ENCODE data around the gene RASGRF2.

DNA sequence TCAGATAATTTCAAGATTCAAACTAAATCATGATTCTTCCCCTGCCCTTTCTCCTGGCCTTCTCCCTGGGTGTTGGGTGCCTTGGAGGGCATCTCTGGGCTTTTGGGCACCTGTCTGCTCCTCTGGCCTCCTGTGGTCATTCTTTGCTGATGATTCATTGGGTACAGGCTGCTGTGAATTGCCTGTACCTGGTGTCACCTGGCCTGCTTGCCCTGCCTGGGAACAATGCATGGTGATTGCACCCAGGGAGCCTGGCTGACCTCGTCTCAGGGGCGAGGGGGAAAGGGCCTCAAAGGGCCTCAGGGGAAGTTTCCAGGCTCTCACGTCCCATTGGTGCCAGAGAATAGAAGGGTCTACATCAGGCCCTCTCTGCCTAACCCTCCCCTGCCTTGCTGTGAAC, 252.9 kb downstream of the RASGRF2 start:
- TF ChIP-seq POLR2A (IDR thresholded peaks at IDR 0.05; ENCODE audit: low read length) (no peak), RARB (CRISPR knock-in tag; IDR thresholded peaks at IDR 0.05) (no peak), RAD21 (conservative IDR thresholded peaks at IDR 0.05 in 1 of 2, IDR thresholded peaks at IDR 0.05 in 1 of 2) (no peak)
- TF ChIP-seq, protein P1, sequence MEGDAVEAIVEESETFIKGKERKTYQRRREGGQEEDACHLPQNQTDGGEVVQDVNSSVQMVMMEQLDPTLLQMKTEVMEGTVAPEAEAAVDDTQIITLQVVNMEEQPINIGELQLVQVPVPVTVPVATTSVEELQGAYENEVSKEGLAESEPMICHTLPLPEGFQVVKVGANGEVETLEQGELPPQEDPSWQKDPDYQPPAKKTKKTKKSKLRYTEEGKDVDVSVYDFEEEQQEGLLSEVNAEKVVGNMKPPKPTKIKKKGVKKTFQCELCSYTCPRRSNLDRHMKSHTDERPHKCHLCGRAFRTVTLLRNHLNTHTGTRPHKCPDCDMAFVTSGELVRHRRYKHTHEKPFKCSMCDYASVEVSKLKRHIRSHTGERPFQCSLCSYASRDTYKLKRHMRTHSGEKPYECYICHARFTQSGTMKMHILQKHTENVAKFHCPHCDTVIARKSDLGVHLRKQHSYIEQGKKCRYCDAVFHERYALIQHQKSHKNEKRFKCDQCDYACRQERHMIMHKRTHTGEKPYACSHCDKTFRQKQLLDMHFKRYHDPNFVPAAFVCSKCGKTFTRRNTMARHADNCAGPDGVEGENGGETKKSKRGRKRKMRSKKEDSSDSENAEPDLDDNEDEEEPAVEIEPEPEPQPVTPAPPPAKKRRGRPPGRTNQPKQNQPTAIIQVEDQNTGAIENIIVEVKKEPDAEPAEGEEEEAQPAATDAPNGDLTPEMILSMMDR (IDR thresholded peaks at IDR 0.05) = no peak
- TF ChIP-seq, protein P2, sequence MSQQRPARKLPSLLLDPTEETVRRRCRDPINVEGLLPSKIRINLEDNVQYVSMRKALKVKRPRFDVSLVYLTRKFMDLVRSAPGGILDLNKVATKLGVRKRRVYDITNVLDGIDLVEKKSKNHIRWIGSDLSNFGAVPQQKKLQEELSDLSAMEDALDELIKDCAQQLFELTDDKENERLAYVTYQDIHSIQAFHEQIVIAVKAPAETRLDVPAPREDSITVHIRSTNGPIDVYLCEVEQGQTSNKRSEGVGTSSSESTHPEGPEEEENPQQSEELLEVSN (IDR thresholded peaks at IDR 0.05; ENCODE audit: borderline replicate concordance, low read depth) = no peak

All from A549 (cell line).